K562 (cell line): ENCODE results near the gene CERS6. TPM values are rescaled to one million over a fixed set of nuclear protein-coding genes. Genes with fewer than 3 reads are reported as not detected.

Source experiments
- DNMT1 ChIP-seq: fragments of 450-650 bp; IDR thresholded peaks from 2 replicates; pipeline ENCODE4 v1.6.1; 2016; ENCODE audit warnings: antibody characterized with exemption, mild to moderate bottlenecking
- L3MBTL2 ChIP-seq: fragments of 450-650 bp; IDR thresholded peaks from 2 replicates; pipeline ENCODE4 v1.6.1; 2016; ENCODE audit warnings: mild to moderate bottlenecking, moderate library complexity
- LARP7 ChIP-seq: fragments of 450-650 bp; IDR thresholded peaks from 2 replicates; pipeline ENCODE4 v1.6.1; 2016
- MGA ChIP-seq: fragments of 450-650 bp; IDR thresholded peaks from 2 replicates; pipeline ENCODE4 v1.6.1; 2016; ENCODE audit warnings: mild to moderate bottlenecking, moderate library complexity
- polyA plus RNA-seq, 8 experiments: library from polyadenylated mRNA; depleted of rRNA in 4 of 8; stranded (reverse) in 5 of 8; unstranded in 3 of 8; fragments of >200 nt; fragmentation: Nextera tagmentation in 2 of 8; fragmentation: Illumina TruSeq in 1 of 8; extraction: Ambion mirVana in 2 of 8; extraction: Trizol in 1 of 8; gene quantifications; 2 replicates each; pipeline versions ENCODE4 v1.2.1 to v1.2.3, GENCODE V29; 2011 to 2014; ENCODE audit warnings: inconsistent platforms in 1 of 8, missing spikeins in 1 of 8
- total RNA-seq, 7 experiments: library from RNA; depleted of rRNA in 6 of 7; stranded (reverse); fragments of >200 nt in 6 of 7; fragmentation: Illumina TruSeq in 2 of 7; extraction: Trizol in 2 of 7; gene quantifications; 2 replicates each; pipeline versions ENCODE4 v1.2.1 to v1.2.3, GENCODE V29; 2011 to 2021; ENCODE audit warnings: low replicate concordance in 1 of 7

CERS6 gene
- total and polyA plus RNA-seq, 9 of the 15 experiments (the other 6 are each of a cell fraction or from before 2014, with no cell fraction given): 1.6 to 13.6 (median 11.4) TPM

DNA sequence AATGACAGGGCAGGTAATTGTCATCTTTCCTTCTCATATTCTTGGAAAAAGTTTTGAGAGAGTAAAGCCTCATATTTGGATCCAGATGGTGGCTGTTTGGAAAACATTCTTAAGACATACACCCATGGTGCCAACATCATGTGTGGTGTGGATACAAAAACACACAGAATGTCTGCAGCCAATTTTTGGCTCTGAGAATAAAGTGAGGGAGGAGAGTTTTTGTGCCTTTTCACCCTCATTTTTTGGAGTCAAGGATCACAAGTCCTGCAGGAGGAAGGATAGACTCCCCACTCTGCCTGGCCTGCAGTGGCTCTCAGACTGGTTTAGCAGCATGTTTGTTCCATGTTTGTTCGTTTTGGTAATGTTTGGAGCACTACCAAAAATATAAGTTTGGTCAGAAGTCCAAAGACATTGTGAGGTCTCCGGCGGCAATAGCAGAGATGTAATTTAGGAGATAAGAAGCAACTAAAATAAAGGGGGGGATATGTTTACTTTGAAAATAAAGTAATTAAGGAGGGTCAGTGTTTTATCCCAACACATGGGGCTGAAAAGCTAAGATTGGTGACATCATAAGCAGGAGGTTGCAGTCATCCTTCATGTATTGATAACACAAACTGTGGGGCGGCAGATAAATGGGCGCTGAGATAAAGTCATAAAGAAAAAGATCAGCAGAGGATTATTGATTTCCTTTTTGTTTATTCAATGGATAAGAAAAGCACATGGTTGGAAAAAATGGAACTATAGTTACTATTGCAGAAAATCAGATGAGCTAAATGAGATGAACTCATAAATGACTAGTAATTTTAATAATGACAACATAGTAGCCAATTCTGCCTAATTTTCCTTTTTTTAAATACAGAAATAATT is 347.0 kb downstream of the CERS6 start (continued):
- TF ChIP-seq MGA (peak; percentile 30), LARP7 (no peak), DNMT1 (no peak), L3MBTL2 (0 out of 2 replicates have a peak, but pooled peaks have one; percentile 8)
